SU-DHL-6 (cell line): ENCODE data around the gene SMAP2.

Experiments used
- H2AFZ ChIP-seq: fragments of 200-600 bp; sonication (generic); 2 replicates; pipeline ENCODE4 v1.6.1; 2014; ENCODE audit warnings: low read depth, mild to moderate bottlenecking, moderate library complexity, mixed read lengths, antibody characterized with exemption, low read length; ENCODE audit not compliant: severe bottlenecking
- H3F3A ChIP-seq: fragments of 200-600 bp; shearing (Covaris generic); 2 replicates; pipeline ENCODE4 v1.6.0; 2016; ENCODE audit warnings: antibody characterized with exemption, mild to moderate bottlenecking; ENCODE audit not compliant: insufficient read depth
- H3K27ac ChIP-seq: fragments of 200-600 bp; sonication (generic); 2 replicates; pipeline ENCODE4 v1.5.1; 2016; ENCODE audit warnings: low read depth, mild to moderate bottlenecking, low read length, moderate library complexity, mixed read lengths
- H3K27me3 ChIP-seq: fragments of 200-600 bp; sonication (generic), shearing (Covaris generic); 2 replicates; pipeline ENCODE4 v1.6.0; 2014; ENCODE audit warnings: mild to moderate bottlenecking, low read length
- H3K36me3 ChIP-seq: fragments of 200-600 bp; sonication (generic); 2 replicates; pipeline ENCODE4 v1.6.1; 2014; ENCODE audit warnings: mild to moderate bottlenecking, low read length, mixed read lengths
- H3K4me2 ChIP-seq: fragments of 300-600, 200-600 bp; shearing (Covaris generic), sonication (generic); 2 replicates; pipeline ENCODE4 v1.6.0; 2014; ENCODE audit warnings: low read length, low read depth, mild to moderate bottlenecking; ENCODE audit not compliant: poor library complexity, severe bottlenecking
- H3K4me3 ChIP-seq: fragments of 200-600 bp; sonication (generic); 2 replicates; pipeline ENCODE4 v1.5.1; 2014; ENCODE audit warnings: antibody characterized with exemption, low read length, mild to moderate bottlenecking, mixed read lengths; ENCODE audit not compliant: insufficient read depth, poor library complexity, severe bottlenecking
- H3K79me2 ChIP-seq: fragments of 200-600 bp; sonication (generic); 2 replicates; pipeline ENCODE4 v1.6.1; 2014; ENCODE audit warnings: mild to moderate bottlenecking, low read length, moderate library complexity; ENCODE audit not compliant: insufficient read depth
- H3K9ac ChIP-seq: fragments of 200-600 bp; sonication (generic); 2 replicates; pipeline ENCODE4 v1.7.0; 2014; ENCODE audit warnings: mild to moderate bottlenecking, low read length
- H3K9me2 ChIP-seq: fragments of 200-600 bp; sonication (generic); replicated peaks from 2 replicates; pipeline ENCODE4 v1.6.1; 2014; ENCODE audit warnings: low read length; ENCODE audit not compliant: insufficient read depth
- H3K9me3 ChIP-seq: fragments of 200-600 bp; sonication (generic); 2 replicates; pipeline ENCODE4 v1.6.1; 2014; ENCODE audit warnings: low read length, mixed read lengths; ENCODE audit not compliant: insufficient read depth
- H4K20me1 ChIP-seq: fragments of 200-600 bp; sonication (generic); 2 replicates; pipeline ENCODE4 v1.6.1; 2014; ENCODE audit warnings: low read depth, mild to moderate bottlenecking, antibody characterized with exemption, low read length, moderate library complexity, mixed read lengths
- EZH2phosphoT487 ChIP-seq: fragments of 200-600 bp; sonication (generic), shearing (Covaris generic); conservative IDR thresholded peaks from 2 replicates; pipeline ENCODE4 v1.6.1; 2018; ENCODE audit warnings: mild to moderate bottlenecking, antibody characterized with exemption, low read length, moderate library complexity, mixed read lengths
- TF ChIP-seq, protein P1 (sequence below): fragments of 200-600 bp; sonication (generic); IDR thresholded peaks from one replicate; pipeline ENCODE4 v1.5.1; 2017; ENCODE audit warnings: antibody characterized with exemption, mild to moderate bottlenecking, low read length, moderate library complexity; ENCODE audit not compliant: insufficient read depth, poor library complexity, severe bottlenecking

SMAP2 gene

DNA sequence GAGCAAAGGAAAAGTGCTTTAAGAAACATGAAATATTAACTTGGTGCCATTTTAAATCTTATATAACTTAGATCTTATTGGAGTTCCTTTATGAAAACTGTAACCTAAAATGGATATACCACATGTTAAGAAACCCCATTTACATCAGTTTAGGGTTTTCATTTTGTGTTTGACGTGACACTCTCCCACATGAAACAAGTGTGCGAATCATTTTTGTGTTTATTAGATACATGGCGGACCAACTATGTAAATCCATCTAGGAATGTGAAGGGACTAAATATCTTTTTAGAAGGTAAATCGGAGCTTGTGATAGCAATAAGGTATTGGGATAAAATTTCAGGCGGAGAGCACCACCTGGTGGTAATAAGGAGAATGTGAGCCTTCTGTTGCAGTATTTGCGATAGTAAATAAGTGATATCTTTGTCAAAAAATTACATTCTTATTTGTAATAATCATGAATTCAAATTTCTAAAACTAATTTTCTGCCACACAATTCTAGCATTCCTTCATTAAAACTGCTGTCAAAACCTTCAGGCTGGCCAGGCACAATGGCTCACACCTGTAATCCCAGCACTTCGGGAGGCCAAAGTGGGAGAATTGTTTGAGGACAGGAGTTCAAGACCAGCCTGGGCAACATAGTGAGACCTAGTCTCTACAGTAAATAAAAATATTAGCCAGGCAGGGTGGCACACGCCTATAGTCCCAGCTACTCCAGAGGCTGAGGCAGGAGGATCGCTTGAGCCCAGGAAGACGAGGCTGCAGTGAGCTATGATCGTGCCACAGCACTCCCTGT, 31.3 kb downstream of the SMAP2 start:
- Histone ChIP-seq H3K9me2 (no peaks in the 10 kb centered on the region), H3K27ac (no peak overlapping the region), H3K4me2 (peak overlapping the region; percentile 7), H2AFZ (no peak overlapping the region), H3K9ac (no peak overlapping the region), H3F3A (no peaks in the 10 kb centered on the region), H4K20me1 (0 out of 2 replicates have a peak, but pooled peaks cover 7% of the 10 kb centered on the region), H3K36me3 (no peaks in the 10 kb centered on the region), H3K4me3 (no peak overlapping the region), H3K79me2 (peaks cover 26% of the 10 kb centered on the region; the same call in 1 of the 2 replicates), H3K27me3 (no peaks in the 10 kb centered on the region), H3K9me3 (no peaks in the 10 kb centered on the region)
- TF ChIP-seq, protein P1, sequence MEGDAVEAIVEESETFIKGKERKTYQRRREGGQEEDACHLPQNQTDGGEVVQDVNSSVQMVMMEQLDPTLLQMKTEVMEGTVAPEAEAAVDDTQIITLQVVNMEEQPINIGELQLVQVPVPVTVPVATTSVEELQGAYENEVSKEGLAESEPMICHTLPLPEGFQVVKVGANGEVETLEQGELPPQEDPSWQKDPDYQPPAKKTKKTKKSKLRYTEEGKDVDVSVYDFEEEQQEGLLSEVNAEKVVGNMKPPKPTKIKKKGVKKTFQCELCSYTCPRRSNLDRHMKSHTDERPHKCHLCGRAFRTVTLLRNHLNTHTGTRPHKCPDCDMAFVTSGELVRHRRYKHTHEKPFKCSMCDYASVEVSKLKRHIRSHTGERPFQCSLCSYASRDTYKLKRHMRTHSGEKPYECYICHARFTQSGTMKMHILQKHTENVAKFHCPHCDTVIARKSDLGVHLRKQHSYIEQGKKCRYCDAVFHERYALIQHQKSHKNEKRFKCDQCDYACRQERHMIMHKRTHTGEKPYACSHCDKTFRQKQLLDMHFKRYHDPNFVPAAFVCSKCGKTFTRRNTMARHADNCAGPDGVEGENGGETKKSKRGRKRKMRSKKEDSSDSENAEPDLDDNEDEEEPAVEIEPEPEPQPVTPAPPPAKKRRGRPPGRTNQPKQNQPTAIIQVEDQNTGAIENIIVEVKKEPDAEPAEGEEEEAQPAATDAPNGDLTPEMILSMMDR: peak; percentile 78
- no peak for TF ChIP-seq EZH2phosphoT487

DNA sequence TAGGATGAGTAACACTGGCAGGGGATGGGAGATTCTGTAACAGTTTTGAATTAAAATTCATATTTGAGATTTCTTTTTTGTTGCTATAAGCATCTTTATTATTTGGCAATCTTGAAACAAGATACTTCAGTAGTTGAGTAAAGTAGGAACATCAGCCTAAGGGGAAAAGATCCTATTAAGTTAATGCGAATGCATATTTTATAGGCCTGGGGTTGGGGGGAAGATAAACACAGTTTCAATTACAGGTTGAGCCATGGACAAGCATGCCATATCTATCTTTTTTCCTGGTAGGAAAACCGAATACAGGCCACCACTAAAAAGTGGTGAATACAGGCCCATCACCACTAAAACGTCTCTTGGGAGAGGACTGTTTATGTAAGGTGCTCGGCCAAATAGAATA, 32.3 kb downstream of the SMAP2 start:
- Histone ChIP-seq H3K27ac (no peak overlapping the region), H3K4me3 (no peak overlapping the region), H3K9me2 (no peaks in the 10 kb centered on the region), H3K79me2 (peaks cover 26% of the 10 kb centered on the region; the same call in 1 of the 2 replicates), H3K9me3 (no peaks in the 10 kb centered on the region), H3K9ac (no peak overlapping the region), H3F3A (no peaks in the 10 kb centered on the region), H4K20me1 (0 out of 2 replicates have a peak, but pooled peaks cover 5% of the 10 kb centered on the region), H3K36me3 (no peaks in the 10 kb centered on the region; the same call in 1 of the 2 replicates), H2AFZ (no peak overlapping the region), H3K4me2 (no peak overlapping the region), H3K27me3 (no peaks in the 10 kb centered on the region)
- TF ChIP-seq, protein P1: no peak
- TF ChIP-seq EZH2phosphoT487: no peak

DNA sequence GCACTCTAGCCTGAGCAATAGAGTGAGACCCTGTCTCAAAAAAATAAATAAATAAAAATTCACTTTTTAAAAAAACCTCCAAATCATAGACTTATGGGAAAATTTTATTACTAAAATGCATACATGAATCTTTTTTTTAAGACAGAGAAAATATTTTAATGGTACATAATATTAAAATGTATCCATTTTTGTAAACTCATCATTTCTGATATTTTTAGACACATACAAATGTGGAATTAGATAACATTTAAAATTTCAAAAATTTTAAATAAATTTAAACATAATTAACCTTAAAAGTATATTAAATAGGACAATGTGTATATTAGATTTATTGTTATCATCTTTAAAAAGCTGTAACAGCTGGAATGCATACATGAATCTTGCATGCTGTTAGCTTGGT, 33.9 kb downstream of the SMAP2 start:
- H3K9me3 ChIP-seq: no peaks in the 10 kb centered on the region
- no peak overlapping the region for H3K9ac ChIP-seq
- H4K20me1 ChIP-seq: no peaks in the 10 kb centered on the region
- no peaks in the 10 kb centered on the region for H3F3A ChIP-seq
- H3K27ac ChIP-seq: no peak overlapping the region
- no peak overlapping the region for H3K4me3 ChIP-seq
- no peak overlapping the region for H2AFZ ChIP-seq
- H3K9me2 ChIP-seq: no peaks in the 10 kb centered on the region
- H3K4me2 ChIP-seq: no peak overlapping the region
- H3K27me3 ChIP-seq: no peaks in the 10 kb centered on the region
- H3K36me3 ChIP-seq: no peaks in the 10 kb centered on the region; the same call in 1 of the 2 replicates
- peaks cover 16% of the 10 kb centered on the region; the same call in 1 of the 2 replicates for H3K79me2 ChIP-seq
- TF ChIP-seq EZH2phosphoT487: no peak
- TF ChIP-seq, protein P1: no peak
